ENCODE data around the gene FBXO44. TPM values are rescaled to one million over a fixed set of nuclear protein-coding genes. Genes with fewer than 3 reads are reported as not detected.

FBXO44 gene
- total RNA-seq, 1 experiment from 2014 or later, result 24.5 TPM

GRCh38 chr1:11700601-11701467 lies 46.2 kb downstream of the FBXO44 start:
- Histone ChIP-seq H3K27me3 (ENCODE audit: insufficient read depth, low read length) (no peaks in the 10 kb centered on the region), H3K23me2 (ENCODE audit: insufficient read length, low read depth, low read length, poor library complexity, severe bottlenecking) (peaks cover 5% of the 10 kb centered on the region), H3K4ac (ENCODE audit: low read depth, low read length) (no peak overlapping the region), H3K27ac (ENCODE audit: insufficient read length, low read depth, low read length) (no peak overlapping the region), H3K79me2 (ENCODE audit: insufficient read depth, low read length) (no peaks in the 10 kb centered on the region; the same call in 1 of the 2 replicates), H3K23ac (ENCODE audit: insufficient read length, low read depth, low read length) (no peak overlapping the region), H3K56ac (ENCODE audit: insufficient read length, low read depth, low read length) (no peak overlapping the region), H2BK5ac (ENCODE audit: insufficient read length, low read length) (no peak overlapping the region), H2BK120ac (ENCODE audit: low read depth, low read length, poor library complexity, severe bottlenecking) (no peak overlapping the region), H3K9me3 (ENCODE audit: control insufficient read depth, low read depth, low read length) (no peaks in the 10 kb centered on the region), H3K4me2 (ENCODE audit: insufficient read depth, insufficient read length, low read length) (no peak overlapping the region), H3K14ac (ENCODE audit: insufficient read depth, low read length) (no peak overlapping the region), H2AFZ (ENCODE audit: low read length) (no peak overlapping the region), H3K18ac (ENCODE audit: insufficient read length, low read depth, low read length) (no peak overlapping the region), H3K9ac (ENCODE audit: extremely low read depth, insufficient read length, low read length) (no peak overlapping the region), H4K8ac (replicated peaks; ENCODE audit: insufficient read length, low read depth, low read length) (no peak overlapping the region), H2BK15ac (ENCODE audit: low read depth, low read length) (no peak overlapping the region), H3K4me1 (ENCODE audit: insufficient read depth, low read length) (peaks cover 10% of the 10 kb centered on the region), H4K5ac (ENCODE audit: insufficient read length, low read depth, low read length) (no peak overlapping the region), H3T11ph (ENCODE audit: low read length) (no peak overlapping the region), H4K91ac (ENCODE audit: insufficient read length, low read depth, low read length) (no peak overlapping the region), H2AK5ac (ENCODE audit: insufficient read length, low read length) (no peak overlapping the region), H3K79me1 (ENCODE audit: insufficient read depth, low read depth, low read length, poor library complexity, severe bottlenecking) (no peaks in the 10 kb centered on the region), H2BK12ac (ENCODE audit: insufficient read length, low read depth, low read length) (no peak overlapping the region), H2BK20ac (ENCODE audit: low read depth, low read length, poor library complexity, severe bottlenecking) (no peak overlapping the region), H4K20me1 (ENCODE audit: control insufficient read depth, insufficient read depth, insufficient read length) (peaks cover 8% of the 10 kb centered on the region)
- no peaks in the 10 kb centered on the region for H3K27me3 Mint-ChIP-seq (ENCODE audit: low read depth)
- H3K27ac Mint-ChIP-seq, result peak overlapping the region in 1 of 3 experiments; percentile 76; a peak in 1 of 7 replicates
- no peaks in the 10 kb centered on the region for H3K9me3 Mint-ChIP-seq
- H3K36me3 Mint-ChIP-seq (ENCODE audit: insufficient read depth in 1 of 3, low read depth in 3 of 3), result peaks cover 0 to 8% (median 0%) of the 10 kb centered on the region in 3 experiments; a peak in 3 of 7 replicates
- peaks cover 50 to 51% of the 10 kb centered on the region in 2 experiments for H3K4me1 Mint-ChIP-seq
- TF ChIP-seq CTCF (conservative IDR thresholded peaks at IDR 0.05), result no peak
- peak; percentile 29 for DNase-seq
- H3K4me3 Mint-ChIP-seq, result no peak overlapping the region
- WGBS (ENCODE audit: extremely low coverage, insufficient read length, low lambda C conversion rate), result no CpG with 5 or more reads among the region's 34 CpGs

Data from H9 (cell line).